Measurements from ENCODE around the gene KIF26B. TPM values are rescaled to one million over a fixed set of nuclear protein-coding genes. Genes with fewer than 3 reads are reported as not detected.
"Not testable (repeated sequence)": the region's sequence is repeated elsewhere in the genome, so short reads cannot be mapped to it uniquely, and the experiment has no call there.

KIF26B gene
- total and polyA plus RNA-seq, 2 donors = 0.43 to 1.6 TPM

GRCh38 chr1:245334235-245334634 lies 179.4 kb downstream of the KIF26B start:
- no peak overlapping the region for H3K27ac ChIP-seq (ENCODE audit: low read depth in 1 of 2, low read length in 1 of 2)
- no peaks in the 10 kb centered on the region for H3K36me3 ChIP-seq (ENCODE audit: control insufficient read depth in 2 of 2, insufficient read depth in 2 of 2, low read length in 1 of 2)
- DNase-seq (ENCODE audit: low read depth in 6 of 9, low spot score in 9 of 9) = no peak
- H3K4me1 ChIP-seq (ENCODE audit: control insufficient read depth in 2 of 2, insufficient read depth in 2 of 2, low read length in 2 of 2) = peaks cover 0 to 23% of the 10 kb centered on the region in 2 donors
- WGBS = 95% methylated on average over 4 of the region's 4 CpGs
- H3K9me3 ChIP-seq (ENCODE audit: control insufficient read depth in 2 of 2, insufficient read depth in 1 of 2, low read length in 1 of 2) = no peaks in the 10 kb centered on the region
- no peaks in the 10 kb centered on the region for H3K27me3 ChIP-seq (ENCODE audit: control insufficient read depth in 2 of 2, insufficient read depth in 1 of 2, low read length in 1 of 2)
- no peak overlapping the region for H3K4me3 ChIP-seq (ENCODE audit: low read length in 2 of 2)

- Histone ChIP-seq H3K27me3 (ENCODE audit: control insufficient read depth in 2 of 2, insufficient read depth in 1 of 2, low read length in 1 of 2) (no peaks in the 10 kb centered on the region), H3K27ac (ENCODE audit: low read depth in 1 of 2, low read length in 1 of 2) (no peak overlapping the region), H3K4me1 (ENCODE audit: control insufficient read depth in 2 of 2, insufficient read depth in 2 of 2, low read length in 2 of 2) (peaks cover 0 to 23% of the 10 kb centered on the region in 2 donors), H3K4me3 (ENCODE audit: low read length in 2 of 2) (no peak overlapping the region), H3K9me3 (ENCODE audit: control insufficient read depth in 2 of 2, insufficient read depth in 1 of 2, low read length in 1 of 2) (no peaks in the 10 kb centered on the region), H3K36me3 (ENCODE audit: control insufficient read depth in 2 of 2, insufficient read depth in 2 of 2, low read length in 1 of 2) (no peaks in the 10 kb centered on the region)
- WGBS = 95% methylated on average over 9 of the region's 9 CpGs
- DNase-seq (ENCODE audit: low read depth in 6 of 9, low spot score in 9 of 9) = no peak
These were observed 180.2 kb downstream of the KIF26B start for GRCh38 chr1:245334827-245335490.

GRCh38 chr1:245335684-245336083 lies 180.9 kb downstream of the KIF26B start:
- H3K27me3 ChIP-seq (ENCODE audit: control insufficient read depth in 2 of 2, insufficient read depth in 1 of 2, low read length in 1 of 2); H3K9me3 ChIP-seq (ENCODE audit: control insufficient read depth in 2 of 2, insufficient read depth in 1 of 2, low read length in 1 of 2); DNase-seq (ENCODE audit: low read depth in 6 of 9, low spot score in 9 of 9); H3K4me3 ChIP-seq (ENCODE audit: low read length in 2 of 2); H3K27ac ChIP-seq (ENCODE audit: low read depth in 1 of 2, low read length in 1 of 2); H3K36me3 ChIP-seq (ENCODE audit: control insufficient read depth in 2 of 2, insufficient read depth in 2 of 2, low read length in 1 of 2): not testable (repeated sequence)
- peaks cover 0 to 23% of the 10 kb centered on the region in 2 donors for H3K4me1 ChIP-seq (ENCODE audit: control insufficient read depth in 2 of 2, insufficient read depth in 2 of 2, low read length in 2 of 2)
- WGBS = 91% methylated on average over 22 of the region's 22 CpGs

GRCh38 chr1:245336149-245336983 lies 181.6 kb downstream of the KIF26B start:
- Histone ChIP-seq H3K27me3 (ENCODE audit: control insufficient read depth in 2 of 2, insufficient read depth in 1 of 2, low read length in 1 of 2) (no peaks in the 10 kb centered on the region), H3K4me1 (ENCODE audit: control insufficient read depth in 2 of 2, insufficient read depth in 2 of 2, low read length in 2 of 2) (peaks cover 0 to 23% of the 10 kb centered on the region in 2 donors), H3K9me3 (ENCODE audit: control insufficient read depth in 2 of 2, insufficient read depth in 1 of 2, low read length in 1 of 2) (no peaks in the 10 kb centered on the region), H3K4me3 (ENCODE audit: low read length in 2 of 2) (no peak overlapping the region), H3K27ac (ENCODE audit: low read depth in 1 of 2, low read length in 1 of 2) (no peak overlapping the region), H3K36me3 (ENCODE audit: control insufficient read depth in 2 of 2, insufficient read depth in 2 of 2, low read length in 1 of 2) (no peaks in the 10 kb centered on the region)
- 92% methylated on average over 22 of the region's 22 CpGs for WGBS
- peak in 1 of 9 donors; percentile 13 for DNase-seq (ENCODE audit: low read depth in 6 of 9, low spot score in 9 of 9)

GRCh38 chr1:245336984-245337355 lies 182.2 kb downstream of the KIF26B start:
- WGBS = 97% methylated on average over 2 of the region's 2 CpGs
- not testable (repeated sequence) for H3K27me3 ChIP-seq (ENCODE audit: control insufficient read depth in 2 of 2, insufficient read depth in 1 of 2, low read length in 1 of 2); H3K4me3 ChIP-seq (ENCODE audit: low read length in 2 of 2); H3K9me3 ChIP-seq (ENCODE audit: control insufficient read depth in 2 of 2, insufficient read depth in 1 of 2, low read length in 1 of 2); H3K36me3 ChIP-seq (ENCODE audit: control insufficient read depth in 2 of 2, insufficient read depth in 2 of 2, low read length in 1 of 2); DNase-seq (ENCODE audit: low read depth in 6 of 9, low spot score in 9 of 9); H3K27ac ChIP-seq (ENCODE audit: low read depth in 1 of 2, low read length in 1 of 2)
- peaks cover 0 to 23% of the 10 kb centered on the region in 2 donors for H3K4me1 ChIP-seq (ENCODE audit: control insufficient read depth in 2 of 2, insufficient read depth in 2 of 2, low read length in 2 of 2)

- peak overlapping the region; percentile 27 to 61 for H3K27ac ChIP-seq (ENCODE audit: low read depth in 1 of 2, low read length in 1 of 2)
- H3K4me3 ChIP-seq (ENCODE audit: low read length in 2 of 2) = no peak overlapping the region
- 74% methylated on average over 10 of the region's 10 CpGs for WGBS
These were observed 183.2 kb downstream of the KIF26B start for GRCh38 chr1:245337829-245338484.

GRCh38 chr1:245338485-245338877 lies 183.7 kb downstream of the KIF26B start:
- WGBS = 97% methylated on average over 5 of the region's 5 CpGs
- Histone ChIP-seq H3K4me3 (ENCODE audit: low read length in 2 of 2) (no peak overlapping the region), H3K4me1 (ENCODE audit: control insufficient read depth in 2 of 2, insufficient read depth in 2 of 2, low read length in 2 of 2) (peaks cover 0 to 13% of the 10 kb centered on the region in 2 donors)

More at GRCh38 chr1:245337829-245338484, 183.2 kb downstream of the KIF26B start:
- no peaks in the 10 kb centered on the region for H3K36me3 ChIP-seq (ENCODE audit: control insufficient read depth in 2 of 2, insufficient read depth in 2 of 2, low read length in 1 of 2)
- DNase-seq (ENCODE audit: low read depth in 6 of 9, low spot score in 9 of 9) = peak in 5 of 9 donors; percentile 24 to 66 (median 32)
- H3K27me3 ChIP-seq (ENCODE audit: control insufficient read depth in 2 of 2, insufficient read depth in 1 of 2, low read length in 1 of 2) = no peaks in the 10 kb centered on the region
- peaks cover 0 to 13% of the 10 kb centered on the region in 2 donors for H3K4me1 ChIP-seq (ENCODE audit: control insufficient read depth in 2 of 2, insufficient read depth in 2 of 2, low read length in 2 of 2)
- H3K9me3 ChIP-seq (ENCODE audit: control insufficient read depth in 2 of 2, insufficient read depth in 1 of 2, low read length in 1 of 2) = no peaks in the 10 kb centered on the region

GRCh38 chr1:245341743-245342142 lies 187.0 kb downstream of the KIF26B start:
- Histone ChIP-seq H3K4me3 (ENCODE audit: low read length in 2 of 2) (no peak overlapping the region), H3K9me3 (ENCODE audit: control insufficient read depth in 2 of 2, insufficient read depth in 1 of 2, low read length in 1 of 2) (no peaks in the 10 kb centered on the region), H3K27me3 (ENCODE audit: control insufficient read depth in 2 of 2, insufficient read depth in 1 of 2, low read length in 1 of 2) (no peaks in the 10 kb centered on the region), H3K4me1 (ENCODE audit: control insufficient read depth in 2 of 2, insufficient read depth in 2 of 2, low read length in 2 of 2) (peaks cover 0 to 20% of the 10 kb centered on the region in 2 donors), H3K27ac (ENCODE audit: low read depth in 1 of 2, low read length in 1 of 2) (no peak overlapping the region), H3K36me3 (ENCODE audit: control insufficient read depth in 2 of 2, insufficient read depth in 2 of 2, low read length in 1 of 2) (no peaks in the 10 kb centered on the region)
- 80% methylated on average over 5 of the region's 5 CpGs for WGBS
- no peak for DNase-seq (ENCODE audit: low read depth in 6 of 9, low spot score in 9 of 9)

More at GRCh38 chr1:245338485-245338877, 183.7 kb downstream of the KIF26B start:
- Histone ChIP-seq H3K36me3 (ENCODE audit: control insufficient read depth in 2 of 2, insufficient read depth in 2 of 2, low read length in 1 of 2) (no peaks in the 10 kb centered on the region), H3K9me3 (ENCODE audit: control insufficient read depth in 2 of 2, insufficient read depth in 1 of 2, low read length in 1 of 2) (no peaks in the 10 kb centered on the region), H3K27ac (ENCODE audit: low read depth in 1 of 2, low read length in 1 of 2) (no peak overlapping the region), H3K27me3 (ENCODE audit: control insufficient read depth in 2 of 2, insufficient read depth in 1 of 2, low read length in 1 of 2) (no peaks in the 10 kb centered on the region)
- no peak for DNase-seq (ENCODE audit: low read depth in 6 of 9, low spot score in 9 of 9)

Measured in thymus (tissue), 11 donors.